Fibroblast of upper back skin (primary cell): ENCODE results near the gene GRID1.
A peak's percentile ranks its signal among the peaks of the same experiment; 100 is the strongest.

Source experiments
- DNase-seq: peaks from one replicate; pipeline ENCODE4 v3.0.0-alpha.2; 2013

Gene GRID1

DNA sequence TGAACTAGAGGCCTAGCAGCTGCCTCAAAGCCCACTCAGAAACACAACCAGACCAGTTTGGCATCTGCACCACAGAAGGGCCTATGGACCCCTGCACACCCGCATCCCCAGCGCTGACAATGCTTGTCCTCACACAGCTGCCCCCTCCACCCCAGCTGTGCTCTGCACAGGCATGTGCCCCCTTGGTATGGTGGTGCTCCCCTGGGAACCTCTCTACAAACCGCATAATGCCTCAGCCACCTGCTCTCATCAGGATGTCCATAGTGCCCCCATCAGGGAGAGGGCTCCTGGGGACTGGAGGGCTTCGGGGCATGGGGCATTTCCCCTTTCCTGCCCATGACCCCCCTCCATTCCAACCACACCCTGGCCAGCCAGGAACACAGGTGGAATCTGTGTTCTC is 347.5 kb downstream of the GRID1 start:
- no peak for DNase-seq

DNA sequence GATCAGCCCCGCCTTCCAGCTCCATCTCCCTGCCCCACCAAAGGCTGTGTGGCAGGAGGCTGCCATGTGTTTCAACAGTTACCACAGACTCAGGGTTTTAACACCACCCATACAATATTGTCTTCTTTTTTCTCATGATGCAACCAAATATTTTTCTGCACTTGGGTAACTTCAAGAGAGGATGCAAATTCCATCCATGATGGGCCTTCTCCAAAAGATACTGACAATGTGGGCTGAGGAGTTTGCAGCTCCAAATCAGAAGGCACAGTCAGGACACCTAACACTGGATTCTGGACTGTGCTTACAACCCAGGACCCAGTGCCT is 347.9 kb downstream of the GRID1 start:
- DNase-seq = no peak

DNA sequence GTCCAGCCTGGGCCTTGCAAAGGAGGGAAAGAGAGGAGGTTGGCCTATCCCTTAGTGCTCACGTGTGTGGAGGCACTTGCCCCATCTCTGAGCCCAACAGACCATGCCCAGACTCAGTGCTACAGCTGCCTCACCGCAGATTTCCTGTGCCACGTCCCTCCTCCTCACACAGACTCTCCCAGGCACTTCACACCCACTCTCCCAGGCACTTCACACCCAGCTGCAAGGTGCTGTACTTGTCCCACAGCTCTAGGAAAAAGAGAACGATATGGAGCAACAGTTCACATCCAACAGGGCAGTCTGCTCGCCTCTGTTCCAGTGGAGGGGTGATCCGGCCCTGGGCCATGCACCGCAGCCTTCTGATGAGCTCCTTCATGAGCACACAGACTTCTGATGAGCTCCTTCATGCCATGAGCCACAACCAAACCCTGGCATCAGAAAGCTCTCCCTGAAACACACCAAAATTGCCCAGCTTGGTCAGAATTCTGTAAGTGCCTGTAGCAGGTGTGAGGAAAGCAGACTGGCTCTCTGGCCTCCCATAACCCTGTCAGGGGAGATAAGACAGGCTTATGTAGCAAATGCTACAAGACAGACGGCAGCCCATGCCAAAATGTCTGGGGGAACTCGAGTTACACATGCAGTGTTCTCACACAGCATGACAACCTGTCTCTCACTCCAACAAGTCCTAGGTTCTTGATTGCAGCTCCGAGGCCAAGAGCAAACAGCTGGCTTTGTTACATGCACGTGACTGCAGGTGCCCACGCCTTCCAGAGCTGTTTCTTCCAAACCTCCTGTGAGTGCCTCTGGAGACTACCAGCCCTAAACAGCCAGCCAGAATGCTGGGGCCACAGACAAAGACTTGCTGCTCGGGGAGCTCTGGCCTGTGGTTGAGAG is 348.5 kb downstream of the GRID1 start:
- DNase-seq = no peak

DNA sequence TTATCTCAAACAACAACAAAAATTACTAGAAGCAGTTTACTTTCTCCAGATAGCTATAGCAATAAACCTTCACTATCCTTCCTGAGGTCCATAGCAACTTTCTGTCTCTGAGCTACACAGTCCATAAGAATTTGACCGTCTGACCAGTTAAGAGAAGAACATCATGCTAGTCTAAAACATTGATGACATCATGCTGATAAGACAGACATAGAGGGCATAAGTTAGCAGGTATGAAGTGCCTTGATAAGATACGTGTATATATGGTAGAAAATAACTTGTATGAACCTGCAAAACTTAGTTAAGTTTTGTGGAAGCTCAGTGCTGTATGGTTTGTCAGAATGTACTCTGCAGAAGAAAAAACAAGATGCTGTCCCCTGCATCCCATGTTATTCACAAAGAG is 353.0 kb downstream of the GRID1 start:
- no peak for DNase-seq

DNA sequence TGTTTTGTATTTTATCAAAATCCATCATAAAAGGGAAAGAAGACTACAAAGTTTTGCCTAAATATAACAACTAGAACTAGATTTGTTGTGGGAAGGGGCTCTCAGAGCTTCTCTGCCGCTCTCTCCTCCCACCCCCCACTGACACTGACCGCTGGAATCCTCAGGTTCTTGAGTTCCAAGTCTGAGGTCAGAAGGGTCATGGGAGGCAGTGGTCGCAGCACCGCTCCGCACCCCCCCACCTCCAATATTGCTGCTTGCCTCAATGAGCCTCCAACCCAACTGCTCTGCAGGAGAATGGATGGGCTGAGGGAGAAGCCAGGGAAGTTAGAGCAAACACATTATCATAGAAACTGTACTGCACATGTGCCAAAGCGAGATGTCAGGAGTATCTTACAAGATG is 359.4 kb downstream of the GRID1 start:
- DNase-seq = no peak

DNA sequence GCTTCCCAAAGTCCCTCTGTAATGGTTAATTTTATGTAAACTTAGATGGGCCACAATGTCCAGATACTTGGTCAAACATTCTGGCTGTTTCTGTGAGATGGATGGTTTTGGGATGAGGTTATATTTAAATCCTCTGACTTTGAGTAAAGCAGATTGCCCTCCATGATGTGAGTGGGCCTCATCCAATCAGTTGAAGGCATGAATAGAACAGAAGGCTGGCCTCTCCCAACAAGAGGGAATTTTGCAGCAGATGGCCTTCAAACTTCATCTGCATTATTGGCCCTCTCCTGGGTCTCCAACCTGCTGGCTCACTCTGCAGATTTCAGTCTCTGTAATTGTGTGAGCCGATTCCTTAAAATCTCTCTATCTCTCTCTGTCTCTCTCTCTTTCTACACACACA is 362.3 kb downstream of the GRID1 start:
- DNase-seq = no peak

DNA sequence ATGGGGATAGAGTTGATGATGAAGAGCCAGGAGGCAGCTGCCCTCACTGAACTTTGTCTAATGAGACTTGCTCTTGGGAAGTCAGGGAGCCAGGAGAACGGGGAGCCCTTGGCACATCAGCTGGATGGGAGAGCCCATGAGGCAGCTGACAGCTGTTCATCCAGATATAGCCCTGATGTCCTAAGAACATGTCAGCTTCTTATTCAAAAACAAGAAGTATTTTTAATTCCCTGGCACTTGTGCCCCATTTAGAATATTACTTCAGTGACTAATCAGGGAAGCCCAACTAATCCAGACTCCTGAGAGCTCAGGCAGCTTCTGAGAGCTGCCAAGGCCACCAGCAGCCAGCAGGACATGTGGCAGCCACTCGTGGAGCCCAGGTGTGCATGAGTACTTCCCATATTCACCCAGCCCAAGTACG is 363.4 kb downstream of the GRID1 start:
- no peak for DNase-seq

DNA sequence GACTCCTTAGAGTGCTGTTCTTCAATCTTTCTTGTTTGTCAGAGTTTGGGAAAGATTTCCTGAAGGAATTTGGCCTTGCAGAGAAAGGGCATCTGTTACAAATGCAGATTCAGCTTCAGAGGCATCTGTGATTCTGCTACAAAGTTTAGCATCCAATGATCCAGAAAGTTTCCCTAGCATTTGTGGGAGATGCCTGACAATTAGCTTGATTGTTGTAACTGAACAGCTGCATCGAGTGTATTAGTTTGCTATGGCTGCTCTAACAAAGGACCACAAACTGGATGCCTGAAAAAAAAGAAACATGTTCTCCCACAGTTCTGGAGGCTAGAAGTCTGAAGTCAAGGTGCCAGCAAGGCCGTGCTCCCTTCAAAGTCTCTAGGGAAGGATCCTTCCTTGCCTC is 365.1 kb downstream of the GRID1 start:
- no peak for DNase-seq

DNA sequence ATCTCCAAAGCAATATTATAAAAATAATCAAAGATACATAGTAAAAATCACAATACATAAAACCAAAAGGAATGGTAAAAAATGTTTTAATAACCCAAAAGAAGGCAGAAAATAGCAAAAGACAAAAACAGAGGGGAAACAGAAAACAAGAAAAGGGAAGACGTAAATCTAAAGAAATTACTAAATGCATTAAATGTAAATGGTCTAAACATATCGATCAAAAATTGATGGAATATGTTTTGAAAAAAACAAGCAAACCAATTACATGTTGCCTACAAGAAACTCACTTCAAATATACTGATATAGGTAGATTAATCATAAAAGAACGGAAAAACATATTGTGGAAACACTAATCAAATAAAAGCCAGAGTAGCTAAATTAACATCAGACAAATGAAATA is 369.1 kb downstream of the GRID1 start:
- no peak for DNase-seq

DNA sequence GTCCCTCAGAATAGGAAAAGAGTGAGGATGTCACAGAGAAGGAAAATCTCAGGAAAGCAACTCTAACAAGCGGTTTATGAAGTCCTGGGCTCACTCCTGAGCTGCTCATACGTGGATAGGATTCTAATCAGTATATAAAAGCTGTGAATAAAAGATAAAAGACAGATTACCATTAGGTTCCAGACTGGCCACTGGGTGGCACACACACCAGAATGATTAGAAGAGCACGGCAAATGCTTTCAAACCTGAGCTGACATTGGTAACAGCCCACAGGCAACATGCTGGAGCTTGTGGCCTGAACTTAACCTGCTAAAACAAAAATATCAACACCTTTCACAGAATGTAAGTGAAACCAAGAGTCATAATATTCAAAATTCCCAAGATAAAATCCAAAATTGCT is 370.8 kb downstream of the GRID1 start:
- peak; percentile 1 for DNase-seq

DNA sequence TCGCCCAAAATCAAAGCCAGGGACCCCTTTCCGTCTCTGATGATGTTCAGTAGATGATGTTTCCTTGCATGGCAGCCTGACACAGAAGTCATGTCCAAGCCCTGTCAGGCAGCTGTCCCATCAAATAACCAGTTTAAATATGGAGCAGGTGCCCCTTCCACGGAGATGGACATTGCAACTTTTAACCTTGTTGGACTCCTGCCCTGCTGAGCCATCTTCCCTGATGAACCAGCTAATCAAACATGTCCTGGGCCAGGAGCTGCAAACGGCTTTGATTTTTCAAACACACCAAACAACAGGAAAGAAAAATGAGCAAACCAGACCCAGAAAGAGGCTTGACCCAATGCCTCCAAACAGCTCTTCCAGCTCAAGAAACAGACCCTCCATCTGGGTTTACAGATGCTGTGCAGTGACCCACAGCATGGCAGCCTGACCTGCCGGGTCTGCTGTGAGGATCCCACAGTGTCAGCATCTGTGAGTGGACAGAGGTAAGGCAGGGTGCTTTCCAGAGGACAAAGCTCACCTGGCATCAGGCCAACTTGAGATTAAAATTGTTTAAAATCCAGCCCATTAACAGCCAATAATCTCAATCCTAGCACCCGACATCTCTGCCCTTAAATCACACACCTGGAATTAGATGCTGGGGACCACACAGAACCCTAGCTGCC is 372.6 kb downstream of the GRID1 start:
- no peak for DNase-seq

DNA sequence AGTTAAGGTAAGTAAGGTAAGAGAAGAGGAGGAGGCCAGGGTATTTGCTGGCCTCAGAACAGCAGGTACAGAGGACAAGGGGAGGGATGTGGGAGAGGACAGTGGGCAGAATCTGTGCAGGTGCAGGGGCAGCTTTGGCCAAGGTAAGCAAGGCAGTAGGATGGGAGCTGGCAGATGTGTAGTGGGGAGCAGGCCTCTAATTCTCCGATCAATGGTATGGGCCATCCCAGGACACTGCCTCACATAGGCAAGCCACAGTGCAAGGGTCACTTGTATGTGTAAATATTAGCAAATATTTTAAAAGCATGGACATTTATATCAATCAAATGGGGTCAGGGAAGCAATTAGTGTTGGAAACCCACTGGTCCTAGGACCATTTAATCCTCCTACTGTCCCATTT is 373.5 kb downstream of the GRID1 start:
- DNase-seq = no peak

DNA sequence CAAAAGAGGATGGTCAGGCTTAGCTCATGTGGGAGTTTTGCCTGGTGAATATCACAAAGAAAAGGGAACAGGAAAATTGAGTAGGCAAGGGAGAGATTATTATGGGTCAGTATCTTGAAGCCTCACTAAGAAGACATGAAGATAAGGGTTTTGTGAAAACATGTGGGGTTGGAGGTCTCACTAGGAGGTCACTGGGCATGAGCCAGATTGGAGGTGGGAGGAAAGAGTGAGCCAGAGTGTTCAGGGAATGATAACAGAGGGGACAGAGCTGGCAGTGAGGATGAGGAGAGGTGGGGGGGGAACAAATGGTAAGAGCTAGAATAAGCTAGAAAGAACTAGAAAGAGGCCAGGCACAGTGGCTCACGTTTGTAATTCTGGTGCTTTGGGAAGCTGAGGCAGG is 374.3 kb downstream of the GRID1 start:
- no peak for DNase-seq

DNA sequence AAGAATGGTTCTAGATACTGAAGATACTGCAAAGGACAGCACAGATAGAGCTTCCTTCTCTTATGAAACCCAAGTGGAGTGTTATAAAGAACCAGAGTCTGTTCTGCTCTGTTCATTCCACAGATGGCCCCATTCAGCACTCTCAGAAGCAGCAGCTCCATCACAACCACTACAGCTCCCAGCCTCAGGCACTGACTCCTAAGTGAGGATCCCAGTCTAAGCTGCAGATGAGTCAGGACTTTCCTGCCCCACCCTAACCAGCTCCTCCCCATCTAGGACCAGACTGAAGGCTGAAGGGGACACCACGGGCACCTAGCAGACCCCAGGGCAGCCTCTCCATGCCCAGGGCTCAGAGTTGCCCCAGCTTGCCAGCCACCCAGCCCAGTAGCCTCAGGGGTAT is 379.8 kb downstream of the GRID1 start:
- no peak for DNase-seq

DNA sequence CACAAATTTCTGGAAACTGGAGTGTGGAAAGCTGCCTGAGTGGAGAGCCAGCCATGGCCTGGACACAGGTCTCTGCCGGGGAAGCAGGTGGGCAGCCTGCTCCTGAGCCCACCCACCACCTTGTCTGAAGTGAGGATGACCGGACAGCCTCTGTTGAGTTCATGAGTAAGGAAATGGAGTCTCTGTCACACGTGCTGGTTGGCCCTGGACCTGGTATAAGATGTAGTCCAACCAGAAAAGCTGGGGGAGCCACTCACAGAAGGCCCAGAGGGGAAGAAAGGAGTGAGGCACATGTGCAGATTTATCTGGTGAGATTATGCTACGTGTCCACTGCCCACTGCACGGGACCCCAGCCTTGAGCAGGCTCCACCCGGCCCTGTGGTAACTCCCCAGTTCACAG is 383.5 kb downstream of the GRID1 start:
- DNase-seq = no peak

DNA sequence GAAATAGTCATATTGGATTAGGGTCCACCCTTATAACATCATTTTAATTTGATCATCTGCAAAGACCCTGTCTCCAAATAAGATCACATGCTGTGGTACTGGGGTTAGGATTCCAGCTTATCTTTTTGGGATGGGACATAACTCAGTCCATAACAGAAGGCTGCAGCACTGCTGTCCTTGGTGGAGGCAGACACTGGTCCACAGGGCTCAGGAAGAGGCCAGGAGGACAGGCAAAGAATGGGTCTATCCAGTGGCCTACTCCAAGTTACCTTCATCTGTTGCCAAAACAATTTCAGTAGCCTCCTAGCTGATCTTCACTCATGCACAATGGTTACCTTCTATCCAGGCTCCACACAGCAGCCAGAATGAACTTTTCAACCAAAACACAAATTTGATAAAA is 387.0 kb downstream of the GRID1 start:
- DNase-seq = no peak

DNA sequence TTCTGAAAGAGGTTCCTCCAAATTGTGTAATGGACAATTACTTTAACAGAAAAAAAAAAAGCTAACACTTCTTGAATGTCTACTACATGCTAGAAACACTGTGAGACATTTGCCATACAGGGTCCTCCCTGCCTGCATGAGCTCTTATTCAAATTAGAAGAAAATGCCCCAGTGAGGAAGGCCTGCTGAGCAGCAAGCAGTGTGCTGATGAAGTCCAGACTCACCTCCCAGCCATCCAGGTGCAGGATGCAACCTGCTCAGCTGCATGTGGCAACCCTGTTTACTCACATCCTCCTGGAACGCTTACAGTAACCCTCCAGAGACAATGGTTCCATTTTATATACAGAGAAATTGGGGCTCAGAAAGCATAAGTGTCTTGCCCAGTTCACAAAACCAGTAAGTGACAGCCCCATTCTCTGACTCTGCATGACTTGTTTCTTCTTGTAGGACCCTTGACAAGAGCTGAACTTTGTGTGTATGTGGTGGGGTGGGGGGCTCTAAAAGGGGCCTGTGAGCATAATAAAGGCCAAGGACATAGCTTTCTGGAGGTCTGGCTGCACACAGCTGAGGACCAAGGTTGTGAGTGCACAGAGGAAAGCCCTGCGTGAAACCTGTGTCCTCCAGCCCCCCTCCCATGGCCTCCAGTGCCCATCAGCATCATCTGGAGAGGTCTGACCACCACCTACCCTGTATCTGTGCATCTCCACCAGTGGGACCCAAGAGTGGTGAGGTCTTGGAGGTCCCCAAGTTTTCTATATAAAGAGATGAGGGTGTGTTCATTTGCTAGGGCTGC is 387.8 kb downstream of the GRID1 start:
- no peak for DNase-seq

DNA sequence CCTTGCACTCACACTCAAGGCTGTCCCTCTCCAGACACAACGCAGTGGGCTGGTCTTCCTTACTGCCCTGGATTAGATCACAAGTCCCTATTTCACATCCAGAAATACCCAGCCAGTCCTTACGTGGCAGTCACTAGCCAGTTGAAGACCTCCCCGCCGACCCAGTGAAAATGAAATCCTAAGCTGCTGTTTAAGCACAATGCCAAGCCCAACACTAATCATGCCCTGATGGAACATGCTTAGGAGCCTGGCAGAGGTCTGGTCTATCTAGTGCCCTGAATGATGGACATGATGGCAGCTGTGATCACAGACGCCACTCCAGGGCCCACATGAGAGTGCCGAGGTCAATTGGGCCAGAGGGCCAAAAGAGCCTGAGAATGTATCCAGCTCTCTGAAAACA is 389.0 kb downstream of the GRID1 start:
- DNase-seq = no peak

DNA sequence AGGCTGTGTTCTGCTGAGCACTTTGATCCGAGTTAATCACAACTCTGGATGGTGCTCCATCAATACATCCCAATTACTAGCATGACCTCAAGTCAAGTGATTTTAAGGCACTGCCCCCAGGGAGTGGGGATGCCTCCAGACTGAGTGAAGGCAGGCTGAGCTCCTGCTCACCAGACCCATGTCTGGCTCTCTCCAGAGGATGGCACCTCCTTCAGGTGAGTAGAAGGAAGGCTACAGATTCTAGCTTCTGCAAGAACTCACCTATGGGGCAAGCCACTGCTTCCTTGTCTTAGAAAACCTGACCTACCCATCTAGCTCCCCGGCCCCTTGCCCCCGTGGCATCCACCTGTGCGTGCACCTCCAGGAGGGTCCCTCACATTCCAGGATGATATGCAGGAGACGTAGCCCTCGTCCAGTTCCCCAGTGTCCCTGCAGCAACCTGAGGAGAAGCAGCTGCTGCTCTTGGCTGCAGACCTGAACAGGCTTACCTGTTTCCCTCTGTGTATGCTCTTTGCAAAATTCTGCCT is 390.3 kb downstream of the GRID1 start:
- no peak for DNase-seq

DNA sequence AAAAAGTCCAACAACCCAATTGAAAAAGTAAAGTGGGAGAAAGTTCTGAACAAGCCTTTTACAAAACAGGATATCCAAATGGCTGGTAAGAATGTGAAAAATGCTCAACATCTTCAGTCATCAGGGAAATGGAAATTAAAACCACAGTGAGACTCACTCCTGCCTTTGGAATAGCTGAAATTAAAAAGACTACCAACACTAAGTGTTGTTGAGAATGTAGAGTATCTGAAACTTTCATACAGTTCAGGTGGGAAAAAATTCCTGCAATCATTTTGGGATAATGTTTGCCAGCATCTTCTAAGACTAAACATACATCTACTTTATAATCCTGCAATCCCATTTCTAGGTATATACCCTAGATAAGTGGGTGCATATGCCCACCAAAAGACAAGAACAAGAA is 395.1 kb downstream of the GRID1 start:
- no peak for DNase-seq

DNA sequence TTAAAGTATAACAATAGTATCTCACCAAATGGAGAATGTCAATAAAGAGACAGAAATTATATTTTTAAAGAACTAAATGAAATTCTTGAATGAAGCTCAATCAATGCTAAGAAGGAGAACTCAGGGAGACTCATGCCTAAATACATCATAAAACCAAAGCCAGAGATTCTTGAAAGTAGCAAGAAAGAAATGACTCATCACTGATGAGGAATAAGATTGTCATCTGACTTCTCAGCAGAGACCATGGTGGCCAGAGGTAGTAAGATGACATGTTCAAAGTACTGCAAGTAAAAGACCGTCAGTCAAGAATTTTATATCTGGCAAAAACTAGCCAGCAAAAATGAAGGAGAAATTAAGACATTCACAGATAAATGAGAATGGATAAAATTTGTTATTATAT is 399.0 kb downstream of the GRID1 start:
- DNase-seq = no peak

DNA sequence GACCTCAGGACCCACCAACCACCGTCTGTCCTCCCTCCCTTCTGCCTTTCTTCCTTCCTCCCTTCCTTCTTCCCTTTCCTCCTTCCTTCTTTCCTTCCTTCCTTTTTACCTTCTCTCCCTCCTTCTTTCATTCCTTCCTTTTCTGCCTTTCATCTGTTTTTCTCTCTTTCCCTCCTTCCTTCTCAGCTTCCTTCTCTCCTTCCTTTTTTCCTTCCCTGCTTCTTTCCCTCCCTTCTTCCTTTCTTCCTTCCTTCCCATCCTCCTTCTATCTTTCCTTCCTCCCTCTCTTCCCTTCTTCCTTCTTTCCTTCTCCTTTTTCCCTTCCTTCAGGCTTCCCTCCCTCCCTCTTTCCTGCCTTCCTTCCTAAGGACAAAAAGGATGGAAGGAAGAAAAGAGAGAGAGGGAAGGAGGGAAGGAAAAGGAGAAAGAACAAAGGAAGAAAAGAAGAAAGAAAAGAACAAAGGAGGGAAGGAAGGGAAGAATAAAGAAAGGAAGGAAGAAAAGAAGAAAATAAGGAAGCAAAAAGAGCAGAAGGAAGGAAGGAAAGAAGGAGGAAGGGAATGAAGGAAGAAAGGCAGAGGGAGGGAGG is 405.0 kb downstream of the GRID1 start:
- DNase-seq = no peak

DNA sequence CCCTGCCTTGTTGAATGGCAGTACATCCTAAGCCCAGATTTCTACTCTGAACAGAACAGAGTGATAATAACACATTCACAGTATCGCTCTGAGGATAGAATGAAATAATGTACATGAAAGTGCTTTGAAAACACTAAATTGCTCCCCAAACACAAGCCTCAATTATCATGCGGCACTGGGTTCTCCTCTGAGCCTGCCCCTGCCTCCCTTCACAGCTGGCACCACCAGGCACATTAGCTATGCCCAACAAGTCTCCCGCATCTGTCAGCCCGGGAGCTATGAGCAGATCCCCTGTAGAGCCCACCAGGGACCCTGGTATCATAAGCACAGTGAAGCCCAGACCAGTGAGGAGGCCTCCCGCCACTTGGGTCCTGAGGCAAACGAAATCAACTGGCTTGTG is 405.5 kb downstream of the GRID1 start:
- no peak for DNase-seq
